DOHH2 (cell line): ENCODE data around the gene MACROD2.

Experiments
- CTCF ChIP-seq: fragments of 200-600 bp; sonication (generic); IDR thresholded peaks from one replicate; pipeline ENCODE4 v1.5.1; 2014; ENCODE audit warnings: antibody characterized with exemption, mild to moderate bottlenecking, low read depth, low read length; ENCODE audit not compliant: poor library complexity, severe bottlenecking
- EZH2phosphoT487 ChIP-seq: fragments of 200-600 bp; sonication (generic); IDR thresholded peaks from 2 replicates; pipeline ENCODE4 v1.6.1; 2017; ENCODE audit warnings: borderline replicate concordance, mild to moderate bottlenecking, antibody characterized with exemption, low read length, moderate library complexity, mixed read lengths

GRCh38 chr20:15618912-15619311, 1623.6 kb downstream of the MACROD2 start:
- TF ChIP-seq CTCF (no peak), EZH2phosphoT487 (no peak)
